ENCODE results near the gene TEX30.

GRCh38 chr13:102721800-102722231 lies 51.8 kb downstream of the TEX30 start:
- TF ChIP-seq CTCF (IDR thresholded peaks at IDR 0.05; ENCODE audit: extremely low read depth in 1 of 2, insufficient read depth in 1 of 2, low read depth in 1 of 2, low read length in 2 of 2) (no peak), EZH2 (IDR thresholded peaks at IDR 0.05; ENCODE audit: borderline replicate concordance, low read depth, low read length, severe bottlenecking) (no peak), POLR2AphosphoS5 (IDR thresholded peaks at IDR 0.05; ENCODE audit: insufficient read depth, low read depth, low read length) (no peak)

Measured in endothelial cell of umbilical vein (primary cell).